DOHH2 (cell line): ENCODE measurements around the gene SUGCT.

Source experiments
- H3F3A ChIP-seq: fragments of 200-600 bp; sonication (generic), shearing (Covaris generic); 2 replicates; pipeline ENCODE4 v1.6.0; 2016; ENCODE audit warnings: antibody characterized with exemption, mild to moderate bottlenecking; ENCODE audit not compliant: control insufficient read depth, insufficient read depth
- H3K27ac ChIP-seq: fragments of 200-600 bp; sonication (generic); 2 replicates; pipeline ENCODE4 v1.5.1; 2014; ENCODE audit warnings: low read depth, mild to moderate bottlenecking, low read length, moderate library complexity
- H3K27me3 ChIP-seq: fragments of 200-600 bp; sonication (generic); 2 replicates; pipeline ENCODE4 v1.6.1; 2014; ENCODE audit warnings: mild to moderate bottlenecking, low read length, mixed read lengths; ENCODE audit not compliant: control insufficient read depth
- H3K36me3 ChIP-seq: fragments of 200-600 bp; sonication (generic); 2 replicates; pipeline ENCODE4 v1.6.1; 2014; ENCODE audit warnings: mild to moderate bottlenecking, low read length, moderate library complexity, mixed read lengths; ENCODE audit not compliant: control insufficient read depth
- H3K4me1 ChIP-seq: fragments of 200-600 bp; sonication (generic); 2 replicates; pipeline ENCODE4 v1.6.1; 2014; ENCODE audit warnings: mild to moderate bottlenecking, low read length, mixed read lengths; ENCODE audit not compliant: control insufficient read depth
- H3K4me2 ChIP-seq: fragments of 200-600 bp; sonication (generic); 2 replicates; pipeline ENCODE4 v1.6.0; 2014; ENCODE audit warnings: mild to moderate bottlenecking, low read length, moderate library complexity
- H3K4me3 ChIP-seq: fragments of 200-600 bp; sonication (generic); 2 replicates; pipeline ENCODE4 v1.5.1; 2014; ENCODE audit warnings: mild to moderate bottlenecking, low read length, mixed read lengths
- H3K79me2 ChIP-seq: fragments of 200-600 bp; sonication (generic); 2 replicates; pipeline ENCODE4 v1.6.1; 2014; ENCODE audit warnings: mild to moderate bottlenecking, low read length, mixed read lengths; ENCODE audit not compliant: control insufficient read depth
- H3K9me2 ChIP-seq: fragments of 200-600 bp; sonication (generic); replicated peaks from 2 replicates; pipeline ENCODE4 v1.6.1; 2014; ENCODE audit warnings: mild to moderate bottlenecking, low read length, mixed read lengths; ENCODE audit not compliant: control insufficient read depth
- H3K9me3 ChIP-seq: fragments of 200-600 bp; sonication (generic); 2 replicates; pipeline ENCODE4 v1.6.1; 2014; ENCODE audit warnings: antibody characterized with exemption, low read length, mixed read lengths; ENCODE audit not compliant: control insufficient read depth, insufficient read depth
- H4K20me1 ChIP-seq: fragments of 200-600 bp; sonication (generic); 2 replicates; pipeline ENCODE4 v1.6.0; 2014; ENCODE audit warnings: low read depth, mild to moderate bottlenecking, antibody characterized with exemption, low read length, moderate library complexity; ENCODE audit not compliant: control insufficient read depth, insufficient read depth
- CTCF ChIP-seq: fragments of 200-600 bp; sonication (generic); IDR thresholded peaks from one replicate; pipeline ENCODE4 v1.5.1; 2014; ENCODE audit warnings: antibody characterized with exemption, mild to moderate bottlenecking, low read depth, low read length; ENCODE audit not compliant: poor library complexity, severe bottlenecking
- EZH2phosphoT487 ChIP-seq: fragments of 200-600 bp; sonication (generic); IDR thresholded peaks from 2 replicates; pipeline ENCODE4 v1.6.1; 2017; ENCODE audit warnings: borderline replicate concordance, mild to moderate bottlenecking, antibody characterized with exemption, low read length, moderate library complexity, mixed read lengths

SUGCT gene

GRCh38 chr7:40824461-40824860 is 689.7 kb downstream of the SUGCT start:
- H3K4me2 ChIP-seq = no peak overlapping the region
- H3K79me2 ChIP-seq = no peaks in the 10 kb centered on the region
- no peaks in the 10 kb centered on the region for H3K9me2 ChIP-seq
- TF ChIP-seq CTCF = no peak
- no peak for TF ChIP-seq EZH2phosphoT487
- H3K4me1 ChIP-seq = peaks cover 47% of the 10 kb centered on the region
- H3K36me3 ChIP-seq = peaks cover 28% of the 10 kb centered on the region
- H3K9me3 ChIP-seq = peaks cover 32% of the 10 kb centered on the region
- H3K27ac ChIP-seq = no peak overlapping the region
- H4K20me1 ChIP-seq = no peaks in the 10 kb centered on the region
- H3F3A ChIP-seq = 0 out of 2 replicates have a peak, but pooled peaks cover 3% of the 10 kb centered on the region
- no peak overlapping the region for H3K4me3 ChIP-seq
- H3K27me3 ChIP-seq = no peaks in the 10 kb centered on the region

GRCh38 chr7:40826411-40827221 is 691.8 kb downstream of the SUGCT start:
- Histone ChIP-seq H3K9me3 (peaks cover 32% of the 10 kb centered on the region), H3K79me2 (no peaks in the 10 kb centered on the region), H3F3A (0 out of 2 replicates have a peak, but pooled peaks cover 3% of the 10 kb centered on the region), H3K4me1 (peaks cover 56% of the 10 kb centered on the region), H3K4me3 (no peak overlapping the region), H3K9me2 (no peaks in the 10 kb centered on the region), H3K36me3 (peaks cover 36% of the 10 kb centered on the region), H4K20me1 (no peaks in the 10 kb centered on the region), H3K4me2 (no peak overlapping the region), H3K27ac (no peak overlapping the region), H3K27me3 (no peaks in the 10 kb centered on the region)
- TF ChIP-seq EZH2phosphoT487 = no peak
- no peak for TF ChIP-seq CTCF

- H3K4me1 ChIP-seq = peaks cover 64% of the 10 kb centered on the region
- peaks cover 35% of the 10 kb centered on the region for H3K9me3 ChIP-seq
- no peaks in the 10 kb centered on the region for H3K27me3 ChIP-seq
- TF ChIP-seq EZH2phosphoT487 (no peak), CTCF (no peak)
- peaks cover 40% of the 10 kb centered on the region for H3K36me3 ChIP-seq
- no peaks in the 10 kb centered on the region for H4K20me1 ChIP-seq
- H3K4me3 ChIP-seq = no peak overlapping the region
- H3K9me2 ChIP-seq = no peaks in the 10 kb centered on the region
- H3K27ac ChIP-seq = no peak overlapping the region
- no peak overlapping the region for H3K4me2 ChIP-seq
- 0 out of 2 replicates have a peak, but pooled peaks cover 3% of the 10 kb centered on the region for H3F3A ChIP-seq
- no peaks in the 10 kb centered on the region for H3K79me2 ChIP-seq
These were observed 692.6 kb downstream of the SUGCT start for GRCh38 chr7:40827222-40828085.
